ENCODE measurements around the gene HOXB2. TPM values are rescaled to one million over a fixed set of nuclear protein-coding genes. Genes with fewer than 3 reads are reported as not detected.

The HOXB2 gene
- 2.6 and 2.7 TPM in 2 replicates for polyA plus RNA-seq (2011; rRNA removed)
- 1.8 and 2.7 TPM in 2 replicates for polyA plus RNA-seq (2012; cell fraction: cytosol; rRNA removed)
- 3.6 and 3.7 TPM in 2 replicates for polyA plus RNA-seq (2012; cell fraction: nucleus; rRNA removed)
- 0.58 to 0.65 TPM (median 0.60 TPM) in 3 replicates for polyA plus RNA-seq (2017; fragmentation: RNase III; extraction: RNeasy Plus Mini Kit Qiagen cat#74134 plus additional on column Dnase treatment)
- 0.79 and 0.92 TPM in 2 replicates for polyA minus RNA-seq (2011; rRNA and poly(A)+ RNA removed)

DNA sequence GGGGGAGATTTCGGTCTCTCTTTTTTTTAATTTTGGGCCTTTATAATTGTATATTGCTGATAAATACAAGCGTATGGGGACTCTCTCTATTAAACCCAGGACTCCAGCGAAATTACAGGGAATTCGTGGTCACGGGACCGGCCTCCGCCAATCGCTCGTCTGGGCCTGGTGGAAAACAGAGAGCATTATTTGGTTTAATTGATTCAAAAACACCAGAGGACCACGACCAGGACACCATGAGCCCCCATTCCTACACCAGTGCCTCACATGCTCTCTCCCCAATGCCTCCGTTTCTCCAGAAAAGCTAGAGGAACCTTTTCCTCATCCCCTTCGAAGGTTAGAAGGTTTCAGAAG is at the start of gene HOXB2:
Gene HOXB2 (minus strand): TSS at position 88 of the 354 bp plus-strand sequence. CDS start 198 bp downstream, outside the sequence.
- POLR2A ChIA-PET = no interaction called here
- Histone ChIP-seq H3K27ac (peak within 1 kb of the TSS; percentile 70 to 89), H3K4me3 (peak within 1 kb of the TSS; percentile 44; the same call in 2 of the 3 replicates), H3K4me1 (peaks cover 15% of the 10 kb centered on the region; the same call in 2 of the 3 replicates), H3K9me3 (no peaks in the 10 kb centered on the region), H3K4me2 (peak within 1 kb of the TSS; percentile 76)
- FAIRE-seq = no peak
- CTCF ChIA-PET = no interaction called here
- no peak for ATAC-seq
- 88% methylated on average over 12 of the region's 12 CpGs for WGBS (ENCODE audit: missing lambda C conversion rate)
- no peak for DNase-seq (ENCODE audit: low read depth in 1 of 2, low spot score in 1 of 2)
- TF ChIP-seq, protein P1, sequence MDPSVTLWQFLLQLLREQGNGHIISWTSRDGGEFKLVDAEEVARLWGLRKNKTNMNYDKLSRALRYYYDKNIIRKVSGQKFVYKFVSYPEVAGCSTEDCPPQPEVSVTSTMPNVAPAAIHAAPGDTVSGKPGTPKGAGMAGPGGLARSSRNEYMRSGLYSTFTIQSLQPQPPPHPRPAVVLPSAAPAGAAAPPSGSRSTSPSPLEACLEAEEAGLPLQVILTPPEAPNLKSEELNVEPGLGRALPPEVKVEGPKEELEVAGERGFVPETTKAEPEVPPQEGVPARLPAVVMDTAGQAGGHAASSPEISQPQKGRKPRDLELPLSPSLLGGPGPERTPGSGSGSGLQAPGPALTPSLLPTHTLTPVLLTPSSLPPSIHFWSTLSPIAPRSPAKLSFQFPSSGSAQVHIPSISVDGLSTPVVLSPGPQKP (IDR thresholded peaks at IDR 0.05; ENCODE audit: low read depth, low read length) = no peak
- no peak for TF ChIP-seq FOXS1 (CRISPR knock-in tag; IDR thresholded peaks at IDR 0.05)
- no peak for TF ChIP-seq PHF8 (IDR thresholded peaks at IDR 0.05; ENCODE audit: borderline replicate concordance, low read depth)
- no peak for TF ChIP-seq ESRRA (IDR thresholded peaks at IDR 0.05; ENCODE audit: borderline replicate concordance, low read length)
- TF ChIP-seq HOXB5 (CRISPR knock-in tag; IDR thresholded peaks at IDR 0.05) = no peak
- TF ChIP-seq POLR2A (IDR thresholded peaks at IDR 0.05; ENCODE audit: low read length) = no peak
- TF ChIP-seq NR3C1 (IDR thresholded peaks at IDR 0.05) = no peak
- TF ChIP-seq HOXB13 (CRISPR knock-in tag; IDR thresholded peaks at IDR 0.05; ENCODE audit: low read depth) = no peak
- no peak for TF ChIP-seq CBX2 (IDR thresholded peaks at IDR 0.05; ENCODE audit: borderline replicate concordance, low read depth)
- TF ChIP-seq, protein P2, sequence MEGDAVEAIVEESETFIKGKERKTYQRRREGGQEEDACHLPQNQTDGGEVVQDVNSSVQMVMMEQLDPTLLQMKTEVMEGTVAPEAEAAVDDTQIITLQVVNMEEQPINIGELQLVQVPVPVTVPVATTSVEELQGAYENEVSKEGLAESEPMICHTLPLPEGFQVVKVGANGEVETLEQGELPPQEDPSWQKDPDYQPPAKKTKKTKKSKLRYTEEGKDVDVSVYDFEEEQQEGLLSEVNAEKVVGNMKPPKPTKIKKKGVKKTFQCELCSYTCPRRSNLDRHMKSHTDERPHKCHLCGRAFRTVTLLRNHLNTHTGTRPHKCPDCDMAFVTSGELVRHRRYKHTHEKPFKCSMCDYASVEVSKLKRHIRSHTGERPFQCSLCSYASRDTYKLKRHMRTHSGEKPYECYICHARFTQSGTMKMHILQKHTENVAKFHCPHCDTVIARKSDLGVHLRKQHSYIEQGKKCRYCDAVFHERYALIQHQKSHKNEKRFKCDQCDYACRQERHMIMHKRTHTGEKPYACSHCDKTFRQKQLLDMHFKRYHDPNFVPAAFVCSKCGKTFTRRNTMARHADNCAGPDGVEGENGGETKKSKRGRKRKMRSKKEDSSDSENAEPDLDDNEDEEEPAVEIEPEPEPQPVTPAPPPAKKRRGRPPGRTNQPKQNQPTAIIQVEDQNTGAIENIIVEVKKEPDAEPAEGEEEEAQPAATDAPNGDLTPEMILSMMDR (IDR thresholded peaks at IDR 0.05) = no peak

DNA sequence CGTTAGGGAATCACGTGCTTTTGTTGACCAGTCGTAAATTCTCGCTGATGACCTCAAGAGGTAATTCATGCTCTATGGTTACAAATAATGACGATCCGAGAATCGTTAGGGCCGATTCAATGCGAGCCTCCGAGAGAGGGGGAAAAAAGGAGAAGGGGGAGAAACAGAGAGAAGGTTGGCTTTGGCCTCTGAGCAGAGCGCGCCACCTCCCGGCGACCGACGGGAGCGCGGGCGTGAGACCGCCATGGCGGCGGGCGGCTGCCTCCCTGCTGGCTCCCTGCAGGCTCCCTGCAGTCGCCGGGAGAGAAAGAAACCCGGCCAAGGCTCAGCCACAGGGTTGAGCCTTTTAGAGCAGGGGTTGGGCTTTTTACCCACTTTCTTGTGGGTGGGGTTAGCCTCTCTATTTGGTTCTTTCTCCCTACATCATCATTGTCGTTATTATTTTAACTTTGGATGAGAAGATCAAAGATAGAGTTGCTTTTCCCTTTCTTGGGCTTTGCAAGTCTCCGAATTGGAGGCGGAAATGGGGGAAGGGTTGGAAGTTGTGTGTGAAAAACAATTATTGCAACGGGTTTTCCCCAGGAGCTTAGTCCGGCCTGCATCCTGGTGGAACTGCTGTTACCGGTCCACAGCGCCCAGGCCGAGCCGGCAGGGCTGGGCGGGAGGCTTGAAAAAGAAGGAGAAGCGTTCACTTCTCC is 49.1 kb upstream of the HOXB2 start:
- POLR2A ChIA-PET = no interaction called here
- DNase-seq (ENCODE audit: low read depth in 1 of 2, low spot score in 1 of 2) = peak; percentile 81 to 94
- CTCF ChIA-PET = interaction anchor here (0.6 to 5.9 kb wide), 48 partner anchors 10 to 567 kb away, joined by 3 to 64 read pairs (median 4); no protein-coding TSS in a partner anchor
- H3K4me3 ChIP-seq = peak overlapping the region; percentile 22; the same call in 2 of the 3 replicates
- no peak for FAIRE-seq
- no peaks in the 10 kb centered on the region for H3K9me3 ChIP-seq
- H3K4me1 ChIP-seq = peaks cover 5% of the 10 kb centered on the region
- ATAC-seq = peak; percentile 74 to 92
- peak overlapping the region in 1 of 2 experiments; percentile 60; a peak in 4 of 6 replicates for H3K27ac ChIP-seq
- peak overlapping the region; percentile 64 for H3K4me2 ChIP-seq
- WGBS (ENCODE audit: missing lambda C conversion rate) = 20% methylated on average over 37 of the region's 37 CpGs
- TF ChIP-seq, protein P2 (IDR thresholded peaks at IDR 0.05) = peak; percentile 99
- TF ChIP-seq SMC3 (IDR thresholded peaks at IDR 0.05) (peak; percentile 96), ZNF302 (CRISPR knock-in tag; IDR thresholded peaks at IDR 0.05) (no peak), TFCP2L1 (CRISPR knock-in tag; IDR thresholded peaks at IDR 0.05) (no peak), RCOR1 (IDR thresholded peaks at IDR 0.05; ENCODE audit: low read depth, low read length) (peak; percentile 48; the same call in 1 of the 2 replicates), FOSB (CRISPR knock-in tag; IDR thresholded peaks at IDR 0.05) (no peak), ZFP36 (IDR thresholded peaks at IDR 0.05; ENCODE audit: borderline replicate concordance, partially characterized antibody) (no peak), JUN (IDR thresholded peaks at IDR 0.05) (no peak), NPAS2 (CRISPR knock-in tag; IDR thresholded peaks at IDR 0.05; ENCODE audit: borderline replicate concordance) (no peak), MAFK (IDR thresholded peaks at IDR 0.05; ENCODE audit: partially characterized antibody) (no peak), MAZ (IDR thresholded peaks at IDR 0.05; ENCODE audit: borderline replicate concordance, low read depth, low read length) (0 out of 2 replicates have a peak, but pooled peaks have one; percentile 27)
- TF ChIP-seq, protein P3, sequence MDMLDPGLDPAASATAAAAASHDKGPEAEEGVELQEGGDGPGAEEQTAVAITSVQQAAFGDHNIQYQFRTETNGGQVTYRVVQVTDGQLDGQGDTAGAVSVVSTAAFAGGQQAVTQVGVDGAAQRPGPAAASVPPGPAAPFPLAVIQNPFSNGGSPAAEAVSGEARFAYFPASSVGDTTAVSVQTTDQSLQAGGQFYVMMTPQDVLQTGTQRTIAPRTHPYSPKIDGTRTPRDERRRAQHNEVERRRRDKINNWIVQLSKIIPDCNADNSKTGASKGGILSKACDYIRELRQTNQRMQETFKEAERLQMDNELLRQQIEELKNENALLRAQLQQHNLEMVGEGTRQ (IDR thresholded peaks at IDR 0.05) = no peak
- TF ChIP-seq, protein P4, sequence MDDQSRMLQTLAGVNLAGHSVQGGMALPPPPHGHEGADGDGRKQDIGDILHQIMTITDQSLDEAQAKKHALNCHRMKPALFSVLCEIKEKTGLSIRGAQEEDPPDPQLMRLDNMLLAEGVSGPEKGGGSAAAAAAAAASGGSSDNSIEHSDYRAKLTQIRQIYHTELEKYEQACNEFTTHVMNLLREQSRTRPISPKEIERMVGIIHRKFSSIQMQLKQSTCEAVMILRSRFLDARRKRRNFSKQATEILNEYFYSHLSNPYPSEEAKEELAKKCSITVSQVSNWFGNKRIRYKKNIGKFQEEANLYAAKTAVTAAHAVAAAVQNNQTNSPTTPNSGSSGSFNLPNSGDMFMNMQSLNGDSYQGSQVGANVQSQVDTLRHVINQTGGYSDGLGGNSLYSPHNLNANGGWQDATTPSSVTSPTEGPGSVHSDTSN (IDR thresholded peaks at IDR 0.05) = no peak
- TF ChIP-seq, protein P5, sequence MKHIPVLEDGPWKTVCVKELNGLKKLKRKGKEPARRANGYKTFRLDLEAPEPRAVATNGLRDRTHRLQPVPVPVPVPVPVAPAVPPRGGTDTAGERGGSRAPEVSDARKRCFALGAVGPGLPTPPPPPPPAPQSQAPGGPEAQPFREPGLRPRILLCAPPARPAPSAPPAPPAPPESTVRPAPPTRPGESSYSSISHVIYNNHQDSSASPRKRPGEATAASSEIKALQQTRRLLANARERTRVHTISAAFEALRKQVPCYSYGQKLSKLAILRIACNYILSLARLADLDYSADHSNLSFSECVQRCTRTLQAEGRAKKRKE (CRISPR knock-in tag; IDR thresholded peaks at IDR 0.05; ENCODE audit: low read depth) = no peak

All from A549 (cell line).